Ishikawa (cell line): ENCODE results near the gene SMYD3.

Source experiments
- CEBPB ChIP-seq: IDR thresholded peaks from 2 replicates; pipeline ENCODE4 v1.6.1; 2012
- CREB1 ChIP-seq: IDR thresholded peaks from 2 replicates; pipeline ENCODE4 v1.6.1; 2012; ENCODE audit warnings: low read depth
- EGR1 ChIP-seq: IDR thresholded peaks from 2 replicates; pipeline ENCODE4 v1.6.1; 2012
- EP300 ChIP-seq: IDR thresholded peaks from 2 replicates; pipeline ENCODE4 v1.6.1; 2012; ENCODE audit warnings: borderline replicate concordance
- FOXM1 ChIP-seq: IDR thresholded peaks from 2 replicates; pipeline ENCODE4 v1.6.1; 2012; ENCODE audit warnings: low read depth, borderline replicate concordance
- MAX ChIP-seq: IDR thresholded peaks from 2 replicates; pipeline ENCODE4 v1.6.1; 2012
- NFIC ChIP-seq: IDR thresholded peaks from 2 replicates; pipeline ENCODE4 v1.6.1; 2012
- RAD21 ChIP-seq: IDR thresholded peaks from 2 replicates; pipeline ENCODE4 v1.6.1; 2012; ENCODE audit warnings: low read depth
- REST ChIP-seq: IDR thresholded peaks from 2 replicates; pipeline ENCODE4 v1.6.1; 2012; ENCODE audit warnings: low read depth, mild to moderate bottlenecking
- TAF1 ChIP-seq: IDR thresholded peaks from 2 replicates; pipeline ENCODE4 v1.6.1; 2012; ENCODE audit warnings: low read depth, mild to moderate bottlenecking
- TCF12 ChIP-seq: IDR thresholded peaks from 2 replicates; pipeline ENCODE4 v1.6.1; 2012; ENCODE audit warnings: low read depth
- TEAD4 ChIP-seq: IDR thresholded peaks from 2 replicates; pipeline ENCODE4 v1.6.1; 2012
- YY1 ChIP-seq: IDR thresholded peaks from 2 replicates; pipeline ENCODE4 v1.6.1; 2012; ENCODE audit warnings: low read depth
- ZBTB7A ChIP-seq: IDR thresholded peaks from 2 replicates; pipeline ENCODE4 v1.6.1; 2012; ENCODE audit warnings: low read depth
- TF ChIP-seq, protein P1 (sequence below): IDR thresholded peaks from 2 replicates; pipeline ENCODE4 v1.6.1; 2012

The SMYD3 gene

GRCh38 chr1:245933431-245934045, 573.5 kb downstream of the SMYD3 start:
- TF ChIP-seq FOXM1 = no peak
- no peak for TF ChIP-seq CEBPB
- TF ChIP-seq REST = no peak
- TF ChIP-seq EGR1 = no peak

- no peak for TF ChIP-seq ZBTB7A
- no peak for TF ChIP-seq RAD21
- TF ChIP-seq, protein P1, sequence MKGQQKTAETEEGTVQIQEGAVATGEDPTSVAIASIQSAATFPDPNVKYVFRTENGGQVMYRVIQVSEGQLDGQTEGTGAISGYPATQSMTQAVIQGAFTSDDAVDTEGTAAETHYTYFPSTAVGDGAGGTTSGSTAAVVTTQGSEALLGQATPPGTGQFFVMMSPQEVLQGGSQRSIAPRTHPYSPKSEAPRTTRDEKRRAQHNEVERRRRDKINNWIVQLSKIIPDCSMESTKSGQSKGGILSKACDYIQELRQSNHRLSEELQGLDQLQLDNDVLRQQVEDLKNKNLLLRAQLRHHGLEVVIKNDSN = no peak
- TF ChIP-seq CEBPB = no peak
These were observed 574.6 kb downstream of the SMYD3 start for GRCh38 chr1:245932302-245932972.

DNA sequence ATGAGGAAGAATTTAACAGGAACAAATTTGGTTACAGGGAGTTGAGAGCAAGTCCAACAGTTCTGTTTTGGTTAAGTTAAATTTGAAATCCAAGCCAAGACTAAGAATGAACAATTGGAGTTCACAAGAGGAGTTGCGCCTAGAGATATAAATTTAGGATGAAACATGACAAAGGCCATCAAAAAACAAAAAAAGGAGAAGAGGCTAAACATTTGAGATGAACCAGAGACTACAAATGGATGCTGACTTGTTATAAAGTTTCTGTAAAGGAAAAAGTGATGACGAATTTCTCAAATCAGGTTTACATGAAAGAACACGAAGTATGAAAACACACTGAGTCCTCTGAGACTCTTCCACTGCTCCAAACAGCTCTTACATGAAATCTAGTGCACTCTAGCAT, 575.6 kb downstream of the SMYD3 start:
- TF ChIP-seq CREB1 = no peak
- no peak for TF ChIP-seq FOXM1
- TF ChIP-seq ZBTB7A = no peak
- no peak for TF ChIP-seq NFIC
- TF ChIP-seq YY1 = no peak
- no peak for TF ChIP-seq RAD21
- TF ChIP-seq TEAD4 = no peak
- no peak for TF ChIP-seq EGR1
- TF ChIP-seq MAX = no peak
- TF ChIP-seq TAF1 = no peak
- no peak for TF ChIP-seq REST
- no peak for TF ChIP-seq TCF12
- no peak for TF ChIP-seq CEBPB
- TF ChIP-seq EP300 = no peak
- TF ChIP-seq, protein P1 = no peak

- TF ChIP-seq TEAD4 = no peak
- no peak for TF ChIP-seq EP300
- TF ChIP-seq REST = no peak
- no peak for TF ChIP-seq MAX
- no peak for TF ChIP-seq CREB1
- TF ChIP-seq CEBPB = no peak
- TF ChIP-seq TCF12 = no peak
- TF ChIP-seq, protein P1 = no peak
- no peak for TF ChIP-seq ZBTB7A
- TF ChIP-seq FOXM1 = no peak
- TF ChIP-seq TAF1 = no peak
- no peak for TF ChIP-seq NFIC
- TF ChIP-seq YY1 = no peak
- no peak for TF ChIP-seq EGR1
These were observed 577.9 kb downstream of the SMYD3 start for GRCh38 chr1:245929224-245929623.
